Amniotic stem cell (primary cell): ENCODE data around the gene CERS6.
A peak's percentile ranks its signal among the peaks of the same experiment; 100 is the strongest.

ENCODE experiments used
- DNase-seq: peaks from one replicate; lab custom pipeline; 2025; lab: John Stamatoyannopoulos, UW

CERS6 gene

DNA sequence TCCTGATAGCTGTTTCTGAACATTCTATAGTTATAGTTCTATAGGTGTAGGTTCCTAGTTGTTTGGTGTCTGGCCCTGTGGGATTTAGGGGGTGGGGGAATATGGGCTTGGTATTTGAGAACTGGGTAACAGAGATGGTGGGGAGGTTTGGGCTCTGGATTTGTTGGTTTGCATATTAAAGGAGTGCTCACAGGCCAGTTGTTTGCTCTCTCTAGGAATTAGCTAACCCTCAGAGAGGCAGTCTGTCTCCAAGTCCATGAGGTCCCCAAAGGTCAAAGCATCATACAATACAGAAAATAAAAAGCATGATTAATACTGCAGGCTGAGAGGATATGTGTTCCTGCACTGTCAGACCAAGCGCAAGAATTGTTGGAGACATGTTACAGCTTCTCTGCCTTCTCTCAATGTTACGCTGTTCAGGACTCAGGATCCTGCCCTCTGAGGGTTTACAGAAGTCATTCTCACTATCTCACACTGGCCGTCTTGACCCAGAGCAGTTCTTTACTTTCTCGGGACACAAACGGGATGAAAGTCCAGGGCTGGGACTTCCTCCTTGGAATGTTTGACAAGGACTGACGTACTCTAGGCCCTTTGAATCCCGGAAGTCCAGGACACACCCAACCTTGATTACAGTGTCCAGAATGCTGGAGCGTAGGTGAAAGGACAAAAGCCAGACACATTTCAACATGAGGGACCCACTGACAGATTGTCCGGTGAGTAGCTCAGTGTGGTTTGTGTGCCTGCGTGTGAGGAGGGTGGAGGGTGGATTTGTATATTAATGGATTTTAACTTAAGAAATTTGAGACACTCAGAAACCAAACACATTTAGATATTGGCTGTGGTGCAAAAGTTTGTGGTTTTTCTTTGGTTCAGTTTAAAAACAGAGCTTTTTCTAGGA is 346.1 kb downstream of the CERS6 start, which contains the start of gene NOSTRIN:
Gene NOSTRIN, plus strand, starts transcription at position 677 of the 898 bp plus-strand sequence. Its CDS starts 10 bp downstream, at position 687.
- no peak for DNase-seq

- DNase-seq = no peak
Observed at GRCh38 chr2:168802859-168803725, 347.0 kb downstream of the CERS6 start.

GRCh38 chr2:168804214-168804613 is 348.1 kb downstream of the CERS6 start:
- no peak for DNase-seq

- DNase-seq = no peak
Observed at GRCh38 chr2:168805615-168806014, 349.5 kb downstream of the CERS6 start.

DNA sequence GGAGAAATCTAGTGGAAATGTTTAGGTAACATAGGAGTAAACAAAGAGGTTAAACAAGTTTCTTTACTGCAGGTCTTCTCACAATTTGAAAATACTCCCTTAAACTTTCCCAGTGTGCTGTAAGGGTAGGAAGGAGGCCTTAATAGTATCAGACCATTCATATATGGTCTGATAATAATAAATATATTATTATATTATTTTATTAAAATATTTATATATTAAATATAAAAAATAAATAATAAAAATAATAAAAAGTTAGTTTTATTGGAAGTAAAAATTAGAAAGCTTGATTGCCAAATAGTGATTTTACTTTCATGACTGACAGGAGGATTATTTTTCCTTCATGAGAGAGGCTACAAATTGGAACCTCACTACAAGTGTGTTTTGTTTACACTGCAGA is 353.5 kb downstream of the CERS6 start:
- DNase-seq = no peak

GRCh38 chr2:168810235-168810634 is 354.2 kb downstream of the CERS6 start:
- DNase-seq = no peak

DNA sequence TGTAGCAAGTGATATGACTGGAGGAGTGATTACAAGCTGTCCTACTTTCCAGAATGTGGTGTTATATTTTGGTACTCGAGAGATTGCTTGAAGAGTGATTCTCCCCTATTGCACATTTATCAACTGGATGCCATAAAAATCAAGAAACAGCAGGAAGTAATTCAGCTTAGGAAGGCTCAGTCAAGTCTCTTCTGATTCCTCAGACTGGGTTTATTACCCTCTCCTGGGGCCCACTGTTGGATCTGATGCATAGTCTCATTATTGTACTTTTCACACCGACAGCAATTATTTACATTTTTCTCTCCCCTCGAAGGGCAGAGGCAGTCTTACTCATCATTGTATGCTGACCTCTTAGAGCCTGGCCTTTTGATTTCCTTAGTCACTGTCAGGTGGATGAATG is 355.6 kb downstream of the CERS6 start:
- no peak for DNase-seq

- no peak for DNase-seq
Observed at GRCh38 chr2:168814046-168814445, 358.0 kb downstream of the CERS6 start.

- DNase-seq = no peak
Observed at GRCh38 chr2:168814939-168815907, 359.2 kb downstream of the CERS6 start.

DNA sequence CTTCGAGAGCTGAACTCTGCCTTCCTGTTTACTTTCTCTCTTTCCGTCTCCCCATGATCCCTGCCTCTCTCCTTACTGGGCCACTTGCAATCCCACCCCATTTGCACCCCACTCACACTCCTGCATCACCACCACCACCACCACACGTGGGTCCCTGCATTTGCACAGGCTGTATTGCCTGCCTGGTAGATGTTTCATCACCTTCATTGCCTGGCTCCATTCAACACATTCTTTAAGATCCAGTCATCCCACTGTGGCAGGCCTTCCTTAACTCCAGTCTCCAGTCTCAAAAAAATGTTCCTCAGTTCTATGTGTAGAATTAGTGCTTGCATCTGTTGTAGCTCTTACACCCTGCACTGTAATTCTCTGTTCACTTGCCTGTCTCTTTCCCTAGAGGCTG is 360.3 kb downstream of the CERS6 start:
- DNase-seq = peak; percentile 20

DNA sequence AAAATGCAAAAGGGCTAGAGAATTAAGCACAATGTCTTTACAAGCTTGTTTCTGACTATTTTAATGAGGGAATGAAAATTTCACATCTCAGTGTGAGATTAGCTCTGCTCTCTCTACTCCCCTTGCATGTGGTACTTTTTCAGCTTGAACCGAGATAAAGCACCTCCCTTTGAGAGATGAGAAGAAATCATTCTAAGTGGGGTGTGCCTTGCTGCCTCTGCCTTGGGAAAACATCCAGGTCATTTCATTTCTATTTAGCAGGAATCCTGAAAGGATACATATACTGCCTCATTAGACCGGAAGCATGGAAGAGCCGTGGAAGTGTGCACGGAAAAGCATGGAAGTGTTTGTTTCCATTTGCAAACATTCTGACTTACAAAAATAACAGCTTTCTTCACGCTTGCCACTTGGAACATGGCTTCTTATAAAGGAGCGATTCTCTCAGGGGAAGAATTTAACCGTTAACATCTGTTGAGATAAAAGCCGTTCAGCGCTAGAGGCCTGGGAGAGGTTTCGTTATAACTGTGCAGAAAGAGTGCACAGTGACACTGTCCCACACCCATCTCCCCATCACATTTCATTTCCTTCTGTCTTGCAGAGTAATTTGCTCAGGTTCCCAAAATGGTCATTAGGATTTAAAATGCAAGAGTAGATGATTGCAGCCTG is 363.1 kb downstream of the CERS6 start:
- DNase-seq = no peak

DNA sequence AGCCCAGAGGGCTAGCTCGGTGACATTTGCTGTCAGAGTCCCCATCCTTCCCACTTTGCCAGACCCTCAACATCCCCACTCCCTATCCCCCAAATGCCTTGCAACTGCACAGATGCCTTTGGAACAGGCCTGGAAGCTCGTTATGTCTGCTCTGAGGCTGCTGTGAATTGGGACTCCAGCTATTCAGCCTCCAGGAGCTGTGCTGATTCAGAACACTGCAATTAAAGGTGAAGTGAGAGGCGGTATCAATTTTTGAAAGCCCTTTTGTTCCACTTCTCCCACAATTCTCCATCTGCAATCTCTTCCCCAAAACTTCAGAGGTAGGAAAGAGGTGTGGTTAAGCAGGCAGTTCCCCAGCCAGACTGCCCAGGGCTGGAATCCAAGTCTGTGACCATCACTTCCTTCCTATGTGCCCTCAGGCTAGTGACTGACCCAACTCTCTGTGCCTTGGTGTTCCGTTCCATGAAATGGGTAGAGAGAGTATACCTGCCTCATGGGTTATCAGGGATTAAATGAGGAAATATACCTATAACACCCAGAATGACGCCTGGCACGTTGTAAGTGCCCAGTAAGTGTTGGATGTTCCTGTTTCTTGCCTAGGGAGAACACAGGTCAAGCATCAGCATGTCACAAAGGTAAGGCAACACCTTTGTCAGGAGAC is 363.9 kb downstream of the CERS6 start:
- DNase-seq = no peak

- DNase-seq = no peak
Observed at GRCh38 chr2:168821577-168821976, 365.5 kb downstream of the CERS6 start.

DNA sequence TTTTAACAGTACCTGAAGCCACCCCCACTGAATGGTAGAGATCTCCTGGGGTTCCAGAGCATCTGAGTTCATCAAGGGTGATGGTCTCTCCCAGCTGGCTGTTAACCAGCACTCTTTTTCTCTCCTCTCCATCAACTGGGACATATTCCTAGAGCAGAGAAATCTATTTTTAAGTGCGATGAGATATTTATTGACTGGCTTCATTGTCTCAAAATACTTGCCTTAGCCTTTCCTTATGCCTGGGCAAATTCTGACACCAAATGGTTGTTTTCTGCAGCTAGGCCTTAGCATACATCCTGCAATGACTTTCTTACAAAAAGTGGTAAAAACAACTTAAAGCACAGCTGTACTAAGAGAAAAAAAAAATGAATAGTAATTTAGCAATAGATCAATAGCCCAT is 365.9 kb downstream of the CERS6 start:
- no peak for DNase-seq
